T-cell (primary cell): ENCODE data around the gene PTCD1. TPM values are rescaled to one million over a fixed set of nuclear protein-coding genes. Genes with fewer than 3 reads are reported as not detected.

Experiments
- ATAC-seq, 4 experiments: fragments of 200-7000 bp in 3 of 4; fragments of 150-1000 bp in 1 of 4; cut with Tn5 transposase; replicated peaks in 1 of 4; 1 replicate in 3 of 4; 2 replicates in 1 of 4; pipeline ENCODE4 v1.10.0; 2021; ENCODE audit warnings: moderate library complexity in 3 of 4, mild to moderate bottlenecking in 2 of 4, moderate number of reproducible peaks in 1 of 4
- CTCF ChIA-PET, 2 donors: fragments of 300-600 bp; sonication (Branson Sonifier 250); formaldehyde crosslinking; loops; one replicate each; lab custom pipeline; 2022; ENCODE audit warnings: antibody characterized with exemption in 2 of 2; lab: Charles Lee
- POLR2A ChIA-PET, 2 donors: fragments of 300-600 bp; sonication (Branson Sonifier 250); formaldehyde crosslinking; loops; one replicate each; lab custom pipeline; 2022; ENCODE audit warnings: antibody characterized with exemption in 2 of 2; lab: Charles Lee
- DNase-seq, 35 experiments: peaks; one replicate each; pipeline versions ENCODE4 v3.0.0 to v3.0.0-alpha.2; 2013 to 2023
- H3K27ac ChIP-seq: one replicate; pipeline ENCODE4 v1.5.1; 2013; ENCODE audit warnings: low read length
- H3K27me3 ChIP-seq, 2 experiments: replicated peaks in 1 of 2; 1 replicate in 1 of 2; 2 replicates in 1 of 2; pipeline versions ENCODE4 v1.6.1 to v1.7.0; 2013; ENCODE audit warnings: low read length in 1 of 2, mixed read lengths in 1 of 2; ENCODE audit not compliant: control insufficient read depth in 2 of 2, insufficient read depth in 2 of 2; ENCODE audit errors: extremely low read depth in 1 of 2
- H3K36me3 ChIP-seq, 2 donors: 1 replicate in 1 of 2; 2 replicates in 1 of 2; pipeline versions ENCODE4 v1.6.1 to v1.7.0; 2013; ENCODE audit warnings: low read length in 1 of 2; ENCODE audit not compliant: control insufficient read depth in 2 of 2, insufficient read depth in 1 of 2; ENCODE audit errors: extremely low read depth in 1 of 2
- H3K4me1 ChIP-seq, 2 experiments: 1 replicate in 1 of 2; 2 replicates in 1 of 2; pipeline versions ENCODE4 v1.6.1 to v1.7.0; 2013; ENCODE audit warnings: low read length in 2 of 2, mixed read lengths in 1 of 2; ENCODE audit not compliant: insufficient read depth in 2 of 2, control insufficient read depth in 1 of 2; ENCODE audit errors: extremely low read depth in 1 of 2
- H3K4me3 ChIP-seq, 2 donors: 1 replicate in 1 of 2; 2 replicates in 1 of 2; pipeline versions ENCODE4 v1.5.1 to v1.7.0; 2013; ENCODE audit warnings: mild to moderate bottlenecking in 2 of 2, low read length in 1 of 2, moderate library complexity in 1 of 2; ENCODE audit not compliant: control insufficient read depth in 1 of 2; ENCODE audit errors: extremely low read depth in 1 of 2
- H3K9me3 ChIP-seq: 2 replicates; pipeline ENCODE4 v1.7.0; 2013
- H3K27ac Mint-ChIP-seq, 2 donors: one replicate each; pipeline ENCODE4 v1.8.0; 2020 to 2021; ENCODE audit warnings: mild to moderate bottlenecking in 2 of 2, mixed read lengths in 2 of 2
- H3K27me3 Mint-ChIP-seq, 2 donors: one replicate each; pipeline ENCODE4 v1.8.0; 2021 to 2022; ENCODE audit warnings: mixed read lengths in 2 of 2
- H3K36me3 Mint-ChIP-seq: one replicate; pipeline ENCODE4 v1.8.0; 2021; ENCODE audit warnings: mixed read lengths
- H3K4me1 Mint-ChIP-seq, 3 donors: one replicate each; pipeline ENCODE4 v1.8.0; 2020 to 2022; ENCODE audit warnings: mixed read lengths in 3 of 3, mild to moderate bottlenecking in 1 of 3
- H3K4me3 Mint-ChIP-seq, 3 donors: one replicate each; pipeline ENCODE4 v1.8.0; 2020 to 2022; ENCODE audit warnings: mild to moderate bottlenecking in 3 of 3, mixed read lengths in 3 of 3, moderate library complexity in 3 of 3
- H3K9me3 Mint-ChIP-seq, 3 donors: one replicate each; pipeline ENCODE4 v1.8.0; 2020 to 2022; ENCODE audit warnings: mixed read lengths in 3 of 3
- WGBS: methylation state at CpG from one replicate; pipeline ENCODE4 v1.1.5; 2013; ENCODE audit warnings: missing lambda C conversion rate; ENCODE audit not compliant: insufficient coverage; 5-methylcytosine and 5-hydroxymethylcytosine counted together
- total RNA-seq, 35 experiments: library from RNA in 6 of 35; stranded (reverse) in 6 of 35; fragments of 120-200 nt in 1 of 35; gene quantifications; one replicate each; pipeline versions ENCODE4 v1.2.1 to v1.2.4 and lab custom pipeline; 2013 to 2026

The PTCD1 gene
- total RNA-seq, 5 donors from 2014 or later (not counting 1 experiment from before 2014, with no cell fraction given) = 5.4 to 11.6 (median 10.5) TPM

DNA sequence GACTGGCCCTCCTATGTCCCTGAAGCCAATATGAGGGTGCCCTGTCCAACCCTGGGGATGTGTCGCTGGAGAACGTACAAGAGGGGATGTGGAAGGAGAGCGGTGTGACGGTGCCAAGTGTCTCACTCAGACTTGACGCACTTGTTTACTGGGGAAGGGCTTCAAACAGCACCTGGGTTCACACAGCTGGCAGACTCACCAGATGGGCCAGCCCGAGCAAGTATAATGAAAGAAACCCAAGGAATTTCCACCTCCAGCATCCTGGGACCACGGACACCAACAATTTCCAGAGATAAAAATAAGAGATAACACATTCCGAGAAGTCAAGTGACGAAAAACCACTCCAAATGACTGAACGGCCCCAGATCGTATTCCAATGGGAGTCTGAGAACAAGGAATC is 22.1 kb upstream of the PTCD1 start:
- peaks cover 36 to 49% (median 46%) of the 10 kb centered on the region in 3 donors for H3K4me1 Mint-ChIP-seq
- WGBS = 100% methylated on average over 4 of the region's 11 CpGs

DNA sequence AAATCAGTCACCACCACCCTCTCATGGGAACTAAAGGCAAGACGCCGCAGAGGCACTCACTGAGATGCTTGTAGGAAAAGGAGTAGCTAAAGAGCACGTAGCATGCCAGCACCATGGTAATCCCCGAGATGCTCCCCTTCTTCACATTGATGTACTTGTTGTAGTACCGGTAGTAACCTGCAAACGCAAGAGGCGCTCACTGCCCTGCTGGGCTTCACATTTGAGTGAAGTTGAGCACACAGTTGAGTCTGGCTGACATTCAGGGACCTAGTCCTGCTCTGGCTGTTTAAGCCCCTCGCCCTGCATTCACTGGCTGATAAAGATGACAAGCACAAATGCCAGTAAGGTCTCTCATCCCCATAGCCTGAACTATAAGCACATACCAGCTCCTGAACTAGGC is 20.5 kb upstream of the PTCD1 start:
- no peak overlapping the region for H3K4me3 Mint-ChIP-seq
- H3K36me3 Mint-ChIP-seq = peaks cover 29% of the 10 kb centered on the region
- no peaks in the 10 kb centered on the region for H3K9me3 Mint-ChIP-seq
- Histone ChIP-seq H3K4me3 (no peak overlapping the region), H3K36me3 (peaks cover 21 to 64% of the 10 kb centered on the region in 2 donors), H3K4me1 (peaks cover 0 to 27% of the 10 kb centered on the region in 2 experiments), H3K9me3 (no peaks in the 10 kb centered on the region), H3K27ac (no peak overlapping the region), H3K27me3 (no peaks in the 10 kb centered on the region)
- DNase-seq (peak in 13 of 35 experiments; percentile 8 to 39 (median 18)), ATAC-seq (peak in 2 of 4 experiments; percentile 41 to 42)
- H3K4me1 Mint-ChIP-seq = peaks cover 21 to 37% (median 32%) of the 10 kb centered on the region in 3 donors
- 86% methylated on average over 5 of the region's 8 CpGs for WGBS
- ChIA-PET CTCF (interaction anchor here in 1 of 2 donors (0.5 to 0.6 kb wide), 2 partner anchors 46 to 667 kb away, joined by 3 to 4 read pairs; partner anchors contain the start of gene MBLAC1), POLR2A (no interaction called here)
- no peaks in the 10 kb centered on the region for H3K27me3 Mint-ChIP-seq
- H3K27ac Mint-ChIP-seq = no peak overlapping the region

More for the DNA sequence above, 22.1 kb upstream of the PTCD1 start:
- CTCF ChIA-PET = interaction anchor here in 1 of 2 donors (0.6 kb wide), 2 partner anchors 22 to 133 kb away, joined by 3 read pairs; no protein-coding TSS in a partner anchor
- peaks cover 11 to 49% of the 10 kb centered on the region in 2 donors for H3K36me3 ChIP-seq
- Mint-ChIP-seq H3K9me3 (no peaks in the 10 kb centered on the region), H3K36me3 (peaks cover 28% of the 10 kb centered on the region), H3K4me3 (no peak overlapping the region), H3K27me3 (no peaks in the 10 kb centered on the region), H3K27ac (peak overlapping the region in 1 of 2 donors; percentile 48)
- H3K4me3 ChIP-seq = no peak overlapping the region
- H3K27me3 ChIP-seq = no peaks in the 10 kb centered on the region
- ATAC-seq = no peak
- H3K4me1 ChIP-seq = peaks cover 7 to 42% of the 10 kb centered on the region in 2 experiments
- H3K9me3 ChIP-seq = no peaks in the 10 kb centered on the region
- POLR2A ChIA-PET = interaction anchor here in 1 of 2 donors (0.6 kb wide), 1 partner anchor 93 kb away, joined by 8 read pairs; no protein-coding TSS in a partner anchor
- DNase-seq = no peak
- no peak overlapping the region for H3K27ac ChIP-seq

DNA sequence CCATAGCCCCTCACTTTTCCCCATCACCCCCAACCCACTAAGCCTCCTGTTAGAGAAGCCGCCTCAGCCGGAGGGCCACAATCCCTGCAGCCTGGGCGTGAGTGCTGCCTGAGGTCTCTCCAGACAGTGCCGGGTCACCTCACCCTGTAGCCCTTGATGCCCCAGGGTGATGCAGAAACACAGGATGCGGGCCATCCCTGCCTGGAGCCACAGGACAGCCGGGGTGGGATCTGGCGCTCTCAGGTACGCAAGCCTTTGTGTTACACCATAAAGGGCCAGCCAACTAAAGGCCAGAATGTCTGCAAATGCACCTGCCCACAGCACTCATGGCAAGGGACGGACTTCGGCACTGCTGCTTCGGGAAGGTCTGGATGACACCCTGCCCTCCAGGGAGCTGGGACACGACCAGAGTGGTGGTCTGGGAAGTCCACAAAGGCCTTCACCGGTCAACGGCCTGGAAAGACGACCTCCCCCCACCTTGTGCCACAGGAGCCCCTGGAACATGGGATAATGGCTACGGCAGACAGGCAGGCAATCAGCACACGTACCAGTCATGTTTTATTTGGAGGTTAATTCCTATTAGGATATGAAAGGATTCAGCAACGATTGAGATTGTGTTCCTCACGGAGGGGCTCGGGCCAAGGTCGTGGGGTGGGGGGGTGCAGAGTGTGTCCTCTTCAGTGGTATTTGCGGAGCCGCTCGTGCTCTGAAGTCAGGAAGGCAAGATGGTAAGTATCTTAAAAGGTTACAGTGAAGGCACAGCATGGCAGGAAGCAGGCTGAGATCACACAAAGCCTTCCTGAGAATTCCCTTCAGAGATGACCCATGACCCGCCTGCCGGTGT is 19.3 kb upstream of the PTCD1 start:
- H3K36me3 ChIP-seq = peaks cover 32 to 68% of the 10 kb centered on the region in 2 donors

GRCh38 chr7:99457050-99457649 is 18.6 kb upstream of the PTCD1 start:
- Mint-ChIP-seq H3K36me3 (peaks cover 25% of the 10 kb centered on the region), H3K4me3 (no peak overlapping the region), H3K27me3 (no peaks in the 10 kb centered on the region), H3K27ac (no peak overlapping the region), H3K9me3 (no peaks in the 10 kb centered on the region), H3K4me1 (peaks cover 12 to 24% (median 21%) of the 10 kb centered on the region in 3 donors)
- Histone ChIP-seq H3K4me1 (peaks cover 0 to 13% of the 10 kb centered on the region in 2 experiments), H3K4me3 (no peak overlapping the region), H3K27me3 (no peaks in the 10 kb centered on the region), H3K9me3 (no peaks in the 10 kb centered on the region), H3K27ac (no peak overlapping the region), H3K36me3 (peaks cover 37 to 72% of the 10 kb centered on the region in 2 donors)
- ChIA-PET CTCF (no interaction called here), POLR2A (no interaction called here)
- DNase-seq (no peak), ATAC-seq (no peak)
- 89% methylated on average over 4 of the region's 6 CpGs for WGBS

More for the DNA sequence above, 19.3 kb upstream of the PTCD1 start:
- ChIA-PET POLR2A (no interaction called here), CTCF (no interaction called here)
- Histone ChIP-seq H3K4me1 (peaks cover 0 to 16% of the 10 kb centered on the region in 2 experiments), H3K27ac (no peak overlapping the region), H3K9me3 (no peaks in the 10 kb centered on the region), H3K4me3 (no peak overlapping the region), H3K27me3 (no peaks in the 10 kb centered on the region)
- peaks cover 14 to 29% (median 25%) of the 10 kb centered on the region in 3 donors for H3K4me1 Mint-ChIP-seq
- DNase-seq (no peak), ATAC-seq (no peak)
- H3K36me3 Mint-ChIP-seq = peaks cover 28% of the 10 kb centered on the region
- H3K27me3 Mint-ChIP-seq = no peaks in the 10 kb centered on the region
- no peak overlapping the region for H3K27ac Mint-ChIP-seq
- no peak overlapping the region for H3K4me3 Mint-ChIP-seq
- H3K9me3 Mint-ChIP-seq = no peaks in the 10 kb centered on the region
- WGBS = 95% methylated on average over 20 of the region's 26 CpGs

GRCh38 chr7:99456288-99456687 is 17.7 kb upstream of the PTCD1 start:
- Mint-ChIP-seq H3K9me3 (no peaks in the 10 kb centered on the region), H3K27ac (no peak overlapping the region), H3K27me3 (no peaks in the 10 kb centered on the region), H3K36me3 (peaks cover 25% of the 10 kb centered on the region), H3K4me3 (no peak overlapping the region), H3K4me1 (peaks cover 12 to 23% (median 17%) of the 10 kb centered on the region in 3 donors)
- Histone ChIP-seq H3K27ac (no peak overlapping the region), H3K4me1 (peaks cover 0 to 8% of the 10 kb centered on the region in 2 experiments), H3K9me3 (no peaks in the 10 kb centered on the region), H3K4me3 (no peak overlapping the region), H3K36me3 (peaks cover 40 to 72% of the 10 kb centered on the region in 2 donors), H3K27me3 (no peaks in the 10 kb centered on the region)
- ChIA-PET CTCF (no interaction called here), POLR2A (no interaction called here)
- ATAC-seq = no peak
- no peak for DNase-seq
- WGBS = 90% methylated on average over 8 of the region's 13 CpGs

DNA sequence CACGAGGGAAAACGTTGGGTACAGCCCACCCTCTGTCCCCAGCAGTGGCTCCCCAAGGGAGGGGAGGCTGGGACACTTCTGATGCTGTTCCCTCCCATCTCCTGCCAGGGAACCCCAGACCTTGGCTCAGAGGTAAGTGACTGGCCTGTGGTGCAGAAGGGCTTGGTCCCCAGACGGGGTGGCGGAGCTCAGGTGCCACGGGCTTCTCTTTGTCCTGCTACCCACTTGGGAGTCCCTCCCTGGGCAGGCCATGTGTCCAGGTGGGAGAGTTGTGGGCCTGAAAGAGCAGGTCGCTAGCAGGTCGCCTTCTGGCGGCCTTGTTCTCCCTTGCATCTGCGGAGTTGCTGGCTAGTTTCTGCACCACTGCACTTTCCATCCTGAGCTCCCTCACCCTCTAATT is 17.3 kb upstream of the PTCD1 start:
- Mint-ChIP-seq H3K4me1 (peaks cover 12 to 19% (median 14%) of the 10 kb centered on the region in 3 donors), H3K27ac (no peak overlapping the region), H3K9me3 (no peaks in the 10 kb centered on the region), H3K4me3 (no peak overlapping the region), H3K27me3 (no peaks in the 10 kb centered on the region), H3K36me3 (peaks cover 27% of the 10 kb centered on the region)
- 86% methylated on average over 3 of the region's 9 CpGs for WGBS
- peak in 1 of 4 experiments; percentile 4 for ATAC-seq
- H3K27ac ChIP-seq = no peak overlapping the region
- H3K27me3 ChIP-seq = no peaks in the 10 kb centered on the region
- H3K36me3 ChIP-seq = peaks cover 39 to 75% of the 10 kb centered on the region in 2 donors
- ChIA-PET POLR2A (no interaction called here), CTCF (no interaction called here)
- DNase-seq = no peak
- peaks cover 0 to 4% of the 10 kb centered on the region in 2 experiments for H3K4me1 ChIP-seq
- no peak overlapping the region for H3K4me3 ChIP-seq
- H3K9me3 ChIP-seq = no peaks in the 10 kb centered on the region
